SHP77 (cell line): ENCODE measurements around the gene SINHCAF.
A peak's percentile ranks its signal among the peaks of the same experiment; 100 is the strongest.
"Not testable (repeated sequence)": the region's sequence is repeated elsewhere in the genome, so short reads cannot be mapped to it uniquely, and the experiment has no call there.

Source experiments
- DNase-seq, 2 experiments: peaks; one replicate each; lab custom pipeline; 2025; lab: John Stamatoyannopoulos, UW

The SINHCAF gene

GRCh38 chr12:31325877-31326631 lies at the start of gene SINHCAF:
SINHCAF (minus strand) TSS chr12:31326150; CDS start chr12:31298204, 27,946 bp downstream.
- peak; percentile 100 for DNase-seq

GRCh38 chr12:31375422-31375821 lies 49.5 kb upstream of the SINHCAF start:
- DNase-seq, result not testable (repeated sequence)

- no peak for DNase-seq
Measured at GRCh38 chr12:31371256-31371620, 45.3 kb upstream of the SINHCAF start.

- DNase-seq, result peak; percentile 47 to 58
Measured at GRCh38 chr12:31370531-31371255, 44.7 kb upstream of the SINHCAF start.

- peak; percentile 77 to 81 for DNase-seq
Measured at GRCh38 chr12:31369712-31370521, 44.0 kb upstream of the SINHCAF start.

DNA sequence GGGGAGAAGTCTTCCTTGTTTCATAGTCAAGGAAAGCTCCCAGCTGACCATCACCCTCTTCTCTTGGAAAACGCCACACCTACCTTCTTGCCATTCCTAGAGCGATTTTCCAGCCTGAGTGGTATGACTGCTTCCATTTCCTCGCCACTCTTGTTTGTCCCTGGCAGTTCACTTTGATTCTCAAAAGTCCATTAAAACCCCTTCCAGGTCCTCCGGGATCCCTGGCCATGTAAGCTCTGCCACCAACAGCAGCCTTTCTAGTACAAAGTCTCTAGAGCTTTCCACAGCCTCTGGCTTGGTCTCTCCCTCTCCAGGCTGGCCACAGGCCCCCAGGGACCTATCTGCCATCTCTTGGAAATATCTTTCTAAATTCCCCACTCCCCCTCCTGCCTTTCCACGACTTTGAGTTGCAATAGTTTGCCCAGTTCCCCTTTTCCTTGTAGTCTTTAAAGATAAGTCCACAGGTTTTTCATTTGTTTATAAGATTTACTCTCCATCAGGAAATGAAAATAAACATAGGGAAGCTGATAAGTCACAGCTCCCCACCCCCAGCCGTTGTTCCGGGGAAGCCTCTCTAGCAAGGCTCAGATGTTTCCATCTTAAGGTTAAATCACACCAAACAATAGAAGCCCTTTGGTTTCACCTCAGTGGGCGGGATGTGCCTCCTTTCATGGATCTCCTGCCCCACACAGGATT lies 42.9 kb upstream of the SINHCAF start:
- DNase-seq, result no peak

DNA sequence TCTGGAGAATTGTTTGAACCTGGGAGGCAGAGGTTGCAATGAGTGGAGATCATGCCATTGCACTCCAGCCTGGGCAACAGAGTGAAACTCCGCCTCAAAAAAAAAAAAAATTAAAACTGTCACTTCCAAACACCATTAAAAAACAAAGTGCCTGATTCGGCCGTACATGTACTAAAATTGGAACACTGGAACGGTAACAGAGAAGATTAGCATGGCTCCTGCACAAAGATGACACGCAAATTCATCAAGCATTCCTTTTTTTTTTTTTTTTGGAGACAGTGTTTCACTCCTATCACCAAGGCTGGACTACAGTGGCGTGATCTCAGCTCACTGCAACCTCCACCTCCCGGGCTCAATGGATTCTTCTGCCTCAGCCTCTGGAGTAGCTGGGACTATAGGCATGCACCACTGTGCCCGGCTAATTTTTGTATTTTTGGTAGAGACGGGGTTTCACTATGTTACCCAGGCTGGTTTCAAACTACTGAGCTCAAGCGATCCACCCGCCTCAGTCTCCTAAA lies 40.2 kb upstream of the SINHCAF start:
- no peak for DNase-seq

DNA sequence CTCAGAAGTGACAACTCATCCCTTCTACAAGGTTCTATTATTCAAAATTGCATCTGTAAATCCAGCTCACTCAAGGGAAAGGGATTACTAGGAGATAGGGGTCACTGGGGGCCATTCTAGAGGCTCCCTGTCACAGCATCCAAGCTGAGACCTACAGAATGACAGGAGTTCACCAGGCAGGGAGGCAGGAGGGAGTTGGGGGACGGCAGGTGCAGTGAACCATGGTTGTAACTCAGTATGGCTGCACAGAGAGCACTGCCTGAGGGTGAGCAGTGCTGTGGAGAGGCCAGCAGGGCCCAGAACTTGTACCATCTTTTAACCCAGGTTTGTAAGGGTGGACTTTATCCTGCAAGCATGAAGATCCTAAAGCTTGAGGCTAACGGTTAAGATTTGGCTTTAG lies 37.9 kb upstream of the SINHCAF start:
- DNase-seq, result peak in 1 of 2 experiments; percentile 24

DNA sequence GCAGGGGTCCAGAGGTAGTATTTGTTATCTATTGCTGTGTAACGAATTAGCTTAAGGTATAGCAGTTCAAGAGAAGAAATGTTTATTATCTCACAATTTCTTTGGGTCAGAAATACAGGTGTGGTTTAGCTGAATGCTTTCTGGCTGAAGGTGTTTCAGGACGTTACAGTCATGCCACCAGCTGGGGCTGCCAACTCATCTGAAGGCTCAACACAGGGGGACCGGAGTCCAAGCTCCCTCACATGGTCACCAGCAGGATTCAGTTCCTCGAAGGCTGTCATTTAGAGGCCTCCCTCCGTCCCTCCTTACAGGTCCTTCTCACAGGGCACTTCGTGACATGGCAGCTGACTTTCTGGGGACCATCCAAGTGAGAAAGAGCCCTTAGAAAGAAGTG lies 37.5 kb upstream of the SINHCAF start:
- DNase-seq, result peak; percentile 12 to 15

- peak; percentile 67 to 70 for DNase-seq
Measured at GRCh38 chr12:31362759-31363415, 36.9 kb upstream of the SINHCAF start.

GRCh38 chr12:31362115-31362758 lies 36.3 kb upstream of the SINHCAF start:
- peak; percentile 81 to 83 for DNase-seq

DNA sequence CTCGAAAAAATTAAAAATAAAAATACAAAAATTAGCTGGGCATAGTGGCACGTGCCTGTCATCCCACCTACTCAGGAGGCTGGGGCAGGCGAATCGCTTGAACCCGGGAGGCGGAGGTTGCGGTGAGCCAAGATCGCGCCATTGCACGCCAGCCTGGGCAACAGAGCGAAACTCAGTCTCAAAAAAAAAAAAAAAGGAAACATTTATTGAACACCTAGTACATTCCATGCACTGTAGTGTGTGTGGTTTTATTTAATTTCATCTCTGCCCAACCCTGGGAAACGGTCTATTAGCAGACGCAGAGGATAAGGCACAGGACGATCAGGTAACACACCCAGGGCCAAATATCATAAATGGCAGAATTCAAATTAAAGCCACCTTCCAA lies 35.8 kb upstream of the SINHCAF start:
- no peak for DNase-seq

GRCh38 chr12:31355747-31356107 lies 29.8 kb upstream of the SINHCAF start:
- DNase-seq, result no peak

DNA sequence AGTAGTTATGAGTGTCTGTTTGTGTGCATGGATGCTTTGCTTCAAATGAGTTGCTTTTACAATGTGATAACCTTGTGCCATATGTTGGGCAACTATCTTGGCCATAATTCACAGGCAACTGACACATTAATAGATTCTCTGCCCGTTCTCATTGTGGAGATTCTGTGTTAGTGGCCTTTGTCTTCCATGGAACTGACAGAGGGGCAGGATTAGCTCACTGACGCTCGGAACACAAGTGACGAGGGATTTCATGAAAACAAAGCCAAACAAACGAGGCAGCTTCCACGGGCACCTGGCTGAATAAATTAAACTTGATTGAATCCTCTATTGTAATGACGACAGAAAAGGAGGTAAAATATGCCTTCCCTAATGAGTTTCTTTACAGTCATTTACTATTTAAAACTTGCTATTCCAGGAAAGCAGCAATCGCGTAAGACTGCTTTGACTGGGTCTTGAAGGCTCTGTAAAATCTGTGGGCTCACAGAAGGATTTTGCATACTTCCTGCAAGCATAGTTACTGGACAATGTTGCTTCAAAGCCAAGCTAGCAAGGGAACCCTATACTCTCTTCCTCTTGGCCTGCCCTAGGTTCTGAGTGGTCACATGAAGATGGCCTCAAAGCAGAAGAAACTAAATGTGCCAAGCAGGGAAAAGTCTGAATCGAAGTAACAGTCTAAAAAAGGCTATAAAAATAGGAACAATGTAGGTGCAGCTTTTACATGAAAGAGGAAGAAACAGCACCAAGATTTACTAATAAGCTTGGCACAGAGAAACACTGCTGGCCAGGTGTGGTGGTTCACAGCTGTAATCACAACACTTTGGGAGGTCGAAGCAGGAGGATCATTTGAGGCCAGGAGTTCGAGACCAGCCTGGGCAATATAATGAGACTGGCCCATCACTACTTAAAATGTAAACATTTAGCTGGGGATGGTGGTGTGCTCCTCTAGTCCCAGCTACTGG lies 28.1 kb upstream of the SINHCAF start:
- DNase-seq, result peak; percentile 93 to 94

GRCh38 chr12:31346267-31346666 lies 20.3 kb upstream of the SINHCAF start:
- DNase-seq, result no peak

DNA sequence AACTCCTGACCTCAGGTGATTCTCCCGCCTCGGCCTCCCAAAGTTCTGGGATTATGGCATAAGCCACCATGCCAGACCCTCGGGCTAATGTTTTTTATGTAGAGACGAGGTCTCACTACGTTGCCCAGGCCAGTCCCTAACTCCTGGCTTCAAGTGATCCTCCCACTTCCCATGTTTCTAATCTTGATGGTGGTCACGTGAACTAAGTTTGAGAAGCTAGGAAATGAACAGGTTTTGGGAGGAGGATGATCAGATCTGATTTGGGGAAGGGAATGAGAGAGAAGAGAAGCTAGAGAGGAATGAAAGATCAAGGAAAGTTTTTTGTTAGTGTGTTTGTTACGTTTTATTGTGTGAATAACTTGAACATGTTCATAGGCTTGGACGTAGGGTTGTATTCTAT lies 17.2 kb upstream of the SINHCAF start:
- DNase-seq, result no peak

DNA sequence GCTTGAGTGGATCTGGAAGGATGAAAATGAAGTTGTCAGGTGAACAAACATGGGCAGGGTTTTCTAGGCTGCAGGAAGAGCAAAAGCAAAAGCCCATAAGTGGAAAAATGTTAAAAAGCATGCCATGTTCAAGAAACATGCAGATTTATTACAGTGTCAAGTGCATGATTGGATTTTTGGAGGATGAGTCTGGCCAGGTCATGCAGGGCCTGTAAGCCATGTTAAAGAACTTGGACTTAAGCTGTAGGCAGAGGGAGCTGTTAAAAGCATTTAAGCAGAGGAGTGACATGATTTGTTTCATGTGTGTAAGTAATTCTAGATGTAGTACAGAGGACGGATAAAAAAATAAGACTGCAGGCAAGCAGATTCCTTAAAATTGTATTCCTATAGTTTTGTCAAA lies 16.3 kb upstream of the SINHCAF start:
- DNase-seq, result no peak

- no peak for DNase-seq
Measured at GRCh38 chr12:31339831-31340622, 14.1 kb upstream of the SINHCAF start.

GRCh38 chr12:31337952-31338351 lies 12.0 kb upstream of the SINHCAF start:
- DNase-seq, result no peak
